ENCODE data around the gene MAL.

Gene MAL

GRCh38 chr2:95039363-95039762 is 13.9 kb downstream of the MAL start:
- no peaks in the 10 kb centered on the region for H3K9me3 ChIP-seq (ENCODE audit: control insufficient read depth, low read length)
- H3K4me1 ChIP-seq (ENCODE audit: control insufficient read depth, insufficient read depth, low read length) = peaks cover 2% of the 10 kb centered on the region
- H3K27ac ChIP-seq (ENCODE audit: insufficient read depth, low read depth, low read length, poor library complexity, severe bottlenecking) = no peak overlapping the region
- no peaks in the 10 kb centered on the region for H3K36me3 ChIP-seq (ENCODE audit: control insufficient read depth, insufficient read depth, low read length)
- WGBS, 2 experiments = 78 to 85% methylated on average over 1 of the region's 1 CpG
- no peaks in the 10 kb centered on the region for H3K27me3 ChIP-seq (ENCODE audit: control insufficient read depth, insufficient read depth, low read length, poor library complexity, severe bottlenecking)
- no peak overlapping the region for H3K4me3 ChIP-seq (ENCODE audit: insufficient read depth, low read depth, low read length)

GRCh38 chr2:95039978-95040377 is 14.5 kb downstream of the MAL start:
- H3K9me3 ChIP-seq (ENCODE audit: control insufficient read depth, low read length) = no peaks in the 10 kb centered on the region
- H3K4me3 ChIP-seq (ENCODE audit: insufficient read depth, low read depth, low read length) = no peak overlapping the region
- no peaks in the 10 kb centered on the region for H3K27me3 ChIP-seq (ENCODE audit: control insufficient read depth, insufficient read depth, low read length, poor library complexity, severe bottlenecking)
- no peaks in the 10 kb centered on the region for H3K36me3 ChIP-seq (ENCODE audit: control insufficient read depth, insufficient read depth, low read length)
- H3K4me1 ChIP-seq (ENCODE audit: control insufficient read depth, insufficient read depth, low read length) = peaks cover 2% of the 10 kb centered on the region
- H3K27ac ChIP-seq (ENCODE audit: insufficient read depth, low read depth, low read length, poor library complexity, severe bottlenecking) = no peak overlapping the region
- 85% methylated on average over 6 of the region's 6 CpGs for WGBS, 2 experiments

- H3K27me3 ChIP-seq (ENCODE audit: control insufficient read depth, insufficient read depth, low read length, poor library complexity, severe bottlenecking) = no peaks in the 10 kb centered on the region
- 72 to 77% methylated on average over 6 of the region's 6 CpGs for WGBS, 2 experiments
Observed at GRCh38 chr2:95040426-95040825, 14.9 kb downstream of the MAL start.

GRCh38 chr2:95041060-95041823 is 15.7 kb downstream of the MAL start:
- no peaks in the 10 kb centered on the region for H3K27me3 ChIP-seq (ENCODE audit: control insufficient read depth, insufficient read depth, low read length, poor library complexity, severe bottlenecking)
- 90% methylated on average over 10 of the region's 10 CpGs for WGBS, 2 experiments
- no peak overlapping the region for H3K27ac ChIP-seq (ENCODE audit: insufficient read depth, low read depth, low read length, poor library complexity, severe bottlenecking)
- H3K4me3 ChIP-seq (ENCODE audit: insufficient read depth, low read depth, low read length) = no peak overlapping the region
- no peaks in the 10 kb centered on the region for H3K9me3 ChIP-seq (ENCODE audit: control insufficient read depth, low read length)
- no peaks in the 10 kb centered on the region for H3K36me3 ChIP-seq (ENCODE audit: control insufficient read depth, insufficient read depth, low read length)
- peaks cover 2% of the 10 kb centered on the region for H3K4me1 ChIP-seq (ENCODE audit: control insufficient read depth, insufficient read depth, low read length)

More at GRCh38 chr2:95040426-95040825, 14.9 kb downstream of the MAL start:
- Histone ChIP-seq H3K27ac (ENCODE audit: insufficient read depth, low read depth, low read length, poor library complexity, severe bottlenecking) (no peak overlapping the region), H3K4me1 (ENCODE audit: control insufficient read depth, insufficient read depth, low read length) (peaks cover 2% of the 10 kb centered on the region), H3K4me3 (ENCODE audit: insufficient read depth, low read depth, low read length) (no peak overlapping the region), H3K36me3 (ENCODE audit: control insufficient read depth, insufficient read depth, low read length) (no peaks in the 10 kb centered on the region), H3K9me3 (ENCODE audit: control insufficient read depth, low read length) (no peaks in the 10 kb centered on the region)

- H3K4me3 ChIP-seq (ENCODE audit: insufficient read depth, low read depth, low read length) = no peak overlapping the region
- H3K9me3 ChIP-seq (ENCODE audit: control insufficient read depth, low read length) = no peaks in the 10 kb centered on the region
- no peaks in the 10 kb centered on the region for H3K36me3 ChIP-seq (ENCODE audit: control insufficient read depth, insufficient read depth, low read length)
- 93 to 96% methylated on average over 11 of the region's 11 CpGs for WGBS, 2 experiments
- H3K27ac ChIP-seq (ENCODE audit: insufficient read depth, low read depth, low read length, poor library complexity, severe bottlenecking) = no peak overlapping the region
- H3K27me3 ChIP-seq (ENCODE audit: control insufficient read depth, insufficient read depth, low read length, poor library complexity, severe bottlenecking) = no peaks in the 10 kb centered on the region
- peaks cover 2% of the 10 kb centered on the region for H3K4me1 ChIP-seq (ENCODE audit: control insufficient read depth, insufficient read depth, low read length)
Observed at GRCh38 chr2:95041824-95042442, 16.4 kb downstream of the MAL start.

- Histone ChIP-seq H3K4me3 (ENCODE audit: insufficient read depth, low read depth, low read length) (no peak overlapping the region), H3K27ac (ENCODE audit: insufficient read depth, low read depth, low read length, poor library complexity, severe bottlenecking) (no peak overlapping the region)
- 85 to 87% methylated on average over 7 of the region's 7 CpGs for WGBS, 2 experiments
Observed at GRCh38 chr2:95042472-95043271, 17.2 kb downstream of the MAL start.

GRCh38 chr2:95043300-95044093 is 18.0 kb downstream of the MAL start:
- peaks cover 2% of the 10 kb centered on the region for H3K4me1 ChIP-seq (ENCODE audit: control insufficient read depth, insufficient read depth, low read length)
- no peaks in the 10 kb centered on the region for H3K36me3 ChIP-seq (ENCODE audit: control insufficient read depth, insufficient read depth, low read length)
- no peaks in the 10 kb centered on the region for H3K9me3 ChIP-seq (ENCODE audit: control insufficient read depth, low read length)
- 57 to 58% methylated on average over 17 of the region's 17 CpGs for WGBS, 2 experiments
- no peaks in the 10 kb centered on the region for H3K27me3 ChIP-seq (ENCODE audit: control insufficient read depth, insufficient read depth, low read length, poor library complexity, severe bottlenecking)
- H3K27ac ChIP-seq (ENCODE audit: insufficient read depth, low read depth, low read length, poor library complexity, severe bottlenecking) = no peak overlapping the region
- no peak overlapping the region for H3K4me3 ChIP-seq (ENCODE audit: insufficient read depth, low read depth, low read length)

More at GRCh38 chr2:95042472-95043271, 17.2 kb downstream of the MAL start:
- Histone ChIP-seq H3K4me1 (ENCODE audit: control insufficient read depth, insufficient read depth, low read length) (peaks cover 2% of the 10 kb centered on the region), H3K36me3 (ENCODE audit: control insufficient read depth, insufficient read depth, low read length) (no peaks in the 10 kb centered on the region), H3K9me3 (ENCODE audit: control insufficient read depth, low read length) (no peaks in the 10 kb centered on the region), H3K27me3 (ENCODE audit: control insufficient read depth, insufficient read depth, low read length, poor library complexity, severe bottlenecking) (no peaks in the 10 kb centered on the region)

- no peaks in the 10 kb centered on the region for H3K36me3 ChIP-seq (ENCODE audit: control insufficient read depth, insufficient read depth, low read length)
- H3K4me3 ChIP-seq (ENCODE audit: insufficient read depth, low read depth, low read length) = no peak overlapping the region
- no peak overlapping the region for H3K27ac ChIP-seq (ENCODE audit: insufficient read depth, low read depth, low read length, poor library complexity, severe bottlenecking)
- 94 to 97% methylated on average over 5 of the region's 5 CpGs for WGBS, 2 experiments
- no peaks in the 10 kb centered on the region for H3K9me3 ChIP-seq (ENCODE audit: control insufficient read depth, low read length)
- H3K27me3 ChIP-seq (ENCODE audit: control insufficient read depth, insufficient read depth, low read length, poor library complexity, severe bottlenecking) = no peaks in the 10 kb centered on the region
- H3K4me1 ChIP-seq (ENCODE audit: control insufficient read depth, insufficient read depth, low read length) = peaks cover 2% of the 10 kb centered on the region
Observed at GRCh38 chr2:95044601-95045000, 19.1 kb downstream of the MAL start.

GRCh38 chr2:95046371-95047112 is 21.0 kb downstream of the MAL start:
- Histone ChIP-seq H3K4me3 (ENCODE audit: insufficient read depth, low read depth, low read length) (no peak overlapping the region), H3K36me3 (ENCODE audit: control insufficient read depth, insufficient read depth, low read length) (no peaks in the 10 kb centered on the region), H3K27me3 (ENCODE audit: control insufficient read depth, insufficient read depth, low read length, poor library complexity, severe bottlenecking) (no peaks in the 10 kb centered on the region), H3K4me1 (ENCODE audit: control insufficient read depth, insufficient read depth, low read length) (peaks cover 2% of the 10 kb centered on the region), H3K9me3 (ENCODE audit: control insufficient read depth, low read length) (no peaks in the 10 kb centered on the region), H3K27ac (ENCODE audit: insufficient read depth, low read depth, low read length, poor library complexity, severe bottlenecking) (no peak overlapping the region)
- WGBS, 2 experiments = 93% methylated on average over 13 of the region's 13 CpGs
